Measurements from ENCODE around the gene CD300C.
"Not testable (repeated sequence)": the region's sequence is repeated elsewhere in the genome, so short reads cannot be mapped to it uniquely, and the experiment has no call there.

Gene CD300C

DNA sequence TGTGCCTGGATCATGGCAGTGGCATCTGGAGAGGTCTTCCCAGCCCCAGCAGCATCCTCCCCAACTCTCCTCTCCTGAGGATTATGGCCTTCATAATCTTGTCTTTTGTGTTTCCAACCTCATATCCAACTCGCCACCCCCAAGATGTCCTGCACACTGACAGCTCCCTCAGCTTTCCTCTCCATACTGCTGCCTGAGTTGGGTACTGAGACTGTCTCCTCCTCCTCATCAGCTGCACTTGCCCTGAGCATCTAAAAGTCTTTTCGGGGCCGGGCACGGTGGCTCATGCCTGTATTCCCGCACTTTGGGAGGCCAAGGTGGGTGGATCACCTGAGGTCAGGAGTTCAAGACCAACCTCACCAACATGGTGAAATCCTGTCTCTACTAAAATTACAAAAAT is 16.7 kb downstream of the CD300C start:
- no peak for DNase-seq

GRCh38 chr17:74528491-74529199 is 17.3 kb downstream of the CD300C start:
- DNase-seq: no peak

DNA sequence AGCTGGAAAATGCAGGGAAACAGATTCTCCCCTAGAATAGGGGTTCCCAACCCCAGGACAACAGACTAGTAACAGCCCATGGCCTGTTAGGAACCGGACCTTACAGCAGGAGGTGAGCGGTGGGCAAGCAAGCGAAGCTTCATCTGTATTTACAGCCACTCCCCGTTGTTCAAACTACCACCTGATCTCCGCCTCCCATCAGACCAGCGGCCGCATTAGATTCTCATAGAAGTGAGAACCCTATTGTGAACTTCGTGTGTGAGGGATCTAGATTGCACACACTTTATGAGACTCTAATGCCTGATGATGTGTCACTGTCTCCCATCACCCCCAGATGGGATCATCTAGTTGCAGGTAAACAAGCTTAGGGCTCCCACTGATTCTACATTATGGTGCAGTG is 18.2 kb downstream of the CD300C start:
- DNase-seq: no peak

DNA sequence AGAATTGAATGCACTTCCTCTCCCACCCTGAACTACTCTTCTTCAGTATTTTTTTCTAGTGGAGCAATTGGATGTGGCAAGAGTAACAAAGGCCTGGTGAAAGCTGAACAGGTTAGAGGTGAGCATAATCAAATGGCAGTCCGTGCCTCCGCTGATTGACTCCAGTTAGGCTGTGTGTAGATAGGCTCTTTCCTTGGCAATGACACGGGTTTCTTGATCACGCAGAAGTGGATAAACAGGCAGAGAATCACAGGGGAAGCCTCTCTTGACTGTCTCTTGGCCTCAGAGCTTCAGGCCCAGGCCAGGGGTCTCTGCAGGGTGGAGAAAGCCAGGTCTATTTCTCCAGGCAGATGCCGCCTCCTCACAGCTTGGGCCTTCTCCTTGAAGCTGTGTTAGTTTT is 18.8 kb downstream of the CD300C start:
- peak; percentile 3 for DNase-seq

DNA sequence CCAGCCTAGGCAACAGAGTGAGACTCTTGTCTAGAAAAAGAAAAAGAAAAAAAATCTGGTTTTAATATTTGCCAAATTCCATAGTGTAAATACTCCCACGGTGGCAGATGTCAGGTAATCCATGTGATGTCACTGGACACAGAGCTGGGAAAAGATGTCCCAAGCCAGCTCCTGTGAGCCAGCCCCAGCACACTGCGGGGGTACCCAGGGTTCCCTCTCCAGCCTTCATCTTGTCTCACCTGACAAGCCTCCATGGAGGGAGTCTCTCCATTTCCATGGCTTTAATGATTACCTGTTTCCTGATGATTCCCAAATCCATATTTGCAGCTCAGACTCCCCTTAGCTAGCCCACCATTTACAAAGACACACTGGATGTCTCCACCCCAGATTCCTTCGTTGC is 19.2 kb downstream of the CD300C start:
- DNase-seq: no peak

GRCh38 chr17:74525781-74526288 is 20.1 kb downstream of the CD300C start:
- DNase-seq: no peak

- DNase-seq: no peak
Observed at GRCh38 chr17:74525465-74525725, 20.5 kb downstream of the CD300C start.

GRCh38 chr17:74524653-74525464 is 21.1 kb downstream of the CD300C start:
- DNase-seq: no peak

DNA sequence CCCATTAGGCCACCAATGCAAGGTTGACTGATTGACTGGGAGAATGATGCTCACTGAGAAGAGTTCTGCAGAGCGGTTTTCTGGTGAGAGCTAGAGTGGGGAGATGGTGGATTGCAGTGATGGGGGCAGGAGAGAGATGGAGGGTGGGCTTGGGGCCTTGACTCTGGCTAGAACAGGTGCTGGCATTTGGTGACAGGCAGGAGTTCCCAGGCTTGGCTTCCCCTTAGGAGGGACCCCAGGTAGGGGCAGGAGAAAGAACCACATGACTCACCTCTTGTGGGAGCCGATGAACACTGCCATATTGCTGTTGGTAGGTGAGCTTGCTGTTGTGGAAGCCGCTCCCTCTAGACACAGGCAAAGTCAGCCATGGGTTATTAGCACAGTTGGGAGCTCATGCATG is 22.6 kb downstream of the CD300C start:
- no peak for DNase-seq

GRCh38 chr17:74522381-74523105 is 23.4 kb downstream of the CD300C start:
- peak; percentile 6 for DNase-seq

DNA sequence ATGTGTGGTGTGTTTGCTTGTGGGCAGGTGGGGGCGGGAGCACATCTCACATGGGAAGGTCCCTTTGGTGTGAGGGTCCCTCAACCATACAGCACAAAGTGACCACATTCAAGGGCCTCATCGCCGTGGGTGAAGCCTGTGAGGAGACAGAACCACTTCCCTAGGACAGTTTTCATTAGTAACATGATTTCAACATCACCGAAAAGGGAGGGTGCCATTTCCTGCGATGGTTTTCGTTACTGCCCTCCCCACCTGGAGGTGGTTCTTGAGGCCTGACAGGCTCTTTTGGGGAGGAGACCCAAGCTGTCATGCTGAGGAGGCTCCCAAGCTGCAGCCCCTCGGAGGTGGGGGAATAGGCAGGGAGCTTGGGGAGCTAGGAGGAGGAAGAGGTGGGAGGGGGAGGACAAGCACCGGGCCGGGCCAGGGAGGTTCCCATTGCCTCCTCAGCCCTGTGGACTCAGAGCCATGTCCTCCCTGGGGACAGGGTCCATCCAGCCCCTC is 24.2 kb downstream of the CD300C start:
- DNase-seq: peak; percentile 4

- DNase-seq: no peak
Observed at GRCh38 chr17:74520790-74521480, 25.0 kb downstream of the CD300C start.

DNA sequence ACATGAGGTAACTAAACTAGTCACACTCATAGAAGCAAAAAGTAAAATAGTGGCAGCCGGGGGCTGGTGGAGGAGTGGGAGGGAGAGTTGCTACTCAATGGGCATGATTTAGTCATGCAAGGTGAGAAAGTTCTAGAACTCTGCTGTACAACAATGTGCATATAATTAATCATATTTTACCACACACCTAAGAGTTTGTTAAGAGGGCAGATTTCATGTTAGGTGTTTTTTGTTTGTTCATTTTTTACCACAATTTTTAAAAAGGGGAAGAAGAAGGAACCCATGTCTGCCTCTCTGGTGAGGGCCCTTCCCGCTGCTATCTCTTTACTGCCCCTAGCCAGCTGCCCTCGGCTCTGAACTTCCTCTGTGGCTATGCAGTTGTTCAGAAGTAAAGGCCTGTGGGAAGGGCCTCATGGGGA is 25.9 kb downstream of the CD300C start:
- no peak for DNase-seq

GRCh38 chr17:74518413-74518981 is 27.4 kb downstream of the CD300C start:
- not testable (repeated sequence) for DNase-seq

DNA sequence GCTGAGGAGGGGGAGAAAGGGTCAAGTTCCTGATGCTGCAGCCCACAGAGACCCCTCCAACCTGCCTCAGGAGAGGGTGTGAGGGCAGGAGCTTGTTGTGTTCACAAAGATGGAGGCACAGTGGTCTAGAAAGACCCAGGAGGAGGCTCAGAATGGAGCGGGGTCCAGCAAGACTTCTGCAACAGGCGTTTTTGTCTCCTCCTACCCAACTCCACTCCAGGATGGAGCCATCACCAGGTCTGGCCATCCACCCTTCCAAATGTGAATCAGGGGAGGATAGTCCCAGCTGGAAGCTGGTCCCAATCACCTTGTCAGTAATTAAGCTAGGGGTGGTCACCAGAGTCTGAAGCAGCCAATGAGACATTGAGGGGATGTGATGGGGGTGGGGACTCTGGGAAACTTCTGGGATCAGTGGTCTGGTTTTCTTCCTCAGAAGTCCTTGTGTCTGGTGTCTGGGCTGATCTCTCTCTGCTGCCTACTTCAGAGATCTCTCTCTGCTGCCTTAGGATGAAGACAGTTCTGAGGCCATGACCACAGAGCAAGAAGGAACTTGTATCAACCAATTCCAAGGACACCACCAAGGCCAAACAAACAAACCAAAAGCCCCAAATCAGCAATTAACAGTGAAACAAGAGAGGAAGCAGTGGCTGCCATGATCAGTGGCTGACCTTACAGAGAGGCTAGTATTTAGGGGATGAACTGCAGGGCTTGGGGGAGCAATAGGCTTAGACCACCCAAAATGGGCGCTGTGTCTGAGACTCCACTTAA is 29.2 kb downstream of the CD300C start:
- DNase-seq: no peak

DNA sequence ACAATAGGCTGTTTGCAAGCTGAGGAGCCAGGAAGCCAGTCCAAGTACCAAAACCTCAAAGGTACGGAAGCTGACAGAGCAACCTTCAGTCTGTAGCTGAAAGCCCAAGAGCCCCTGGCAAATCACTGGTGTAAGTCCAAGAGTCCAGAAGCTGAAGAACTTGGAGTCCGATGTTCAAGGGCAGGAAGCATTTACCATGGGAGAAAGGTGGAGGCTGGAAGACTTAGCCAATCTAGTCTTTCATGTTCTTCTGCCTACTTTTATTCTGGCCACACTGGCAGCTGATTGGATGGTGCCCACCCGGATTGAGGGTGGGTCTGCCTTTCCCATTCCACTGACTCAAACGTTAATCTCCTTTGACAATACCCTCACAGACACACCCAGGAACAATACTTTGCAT is 30.0 kb downstream of the CD300C start:
- no peak for DNase-seq

- no peak for DNase-seq
Observed at GRCh38 chr17:74514632-74515334, 31.1 kb downstream of the CD300C start.

DNA sequence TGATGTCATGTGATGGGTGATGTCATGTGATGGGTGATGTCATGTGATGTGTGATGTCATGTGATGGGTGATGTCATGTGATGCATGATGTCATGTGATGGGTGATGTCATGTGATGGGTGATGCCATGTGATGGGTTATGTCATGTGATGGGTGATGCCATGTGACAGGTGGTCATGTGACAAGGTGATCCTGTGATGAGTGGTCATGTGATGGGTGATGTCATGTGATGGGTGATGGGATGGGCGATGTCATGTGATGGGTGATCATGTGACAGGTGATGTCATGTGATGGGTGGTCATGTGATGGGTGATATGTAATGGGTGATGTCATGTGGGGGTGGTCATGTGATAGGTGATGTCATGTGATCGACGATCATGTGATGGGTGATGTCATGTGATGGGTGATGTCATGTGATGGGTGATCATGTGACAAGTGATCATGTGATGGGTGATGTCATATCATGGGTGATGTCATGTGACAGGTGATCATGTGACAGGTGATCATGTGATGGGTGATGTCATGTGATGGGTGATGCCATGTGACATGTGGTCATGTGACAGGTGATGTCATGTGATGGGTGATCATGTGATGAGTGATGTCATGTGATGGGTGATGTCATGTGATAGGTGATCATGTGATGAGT is 31.8 kb downstream of the CD300C start:
- DNase-seq: no peak

- DNase-seq: no peak
Observed at GRCh38 chr17:74512624-74513091, 33.3 kb downstream of the CD300C start.

- DNase-seq: no peak
Observed at GRCh38 chr17:74512036-74512435, 33.9 kb downstream of the CD300C start.
